GM23338 (cell line): ENCODE measurements around the gene PHYHD1. TPM values are rescaled to one million over a fixed set of nuclear protein-coding genes. Genes with fewer than 3 reads are reported as not detected.
"Not testable (repeated sequence)": the region's sequence is repeated elsewhere in the genome, so short reads cannot be mapped to it uniquely, and the experiment has no call there.

ENCODE experiments used
- ATAC-seq: fragments of 200-7000 bp; cut with Tn5 transposase; 3 replicates; pipeline ENCODE4 v1.9.1; 2020
- DNase-seq: peaks from one replicate; pipeline ENCODE4 v3.0.0-alpha.2; 2015; ENCODE audit warnings: low spot score
- H2AFZ ChIP-seq: fragments of 200-600 bp; sonication (generic); 2 replicates; pipeline ENCODE4 v1.8.0; 2016; ENCODE audit warnings: antibody characterized with exemption, mild to moderate bottlenecking, moderate library complexity
- H3F3A ChIP-seq: fragments of 200-600 bp; sonication (generic); replicated peaks from 2 replicates; pipeline ENCODE4 v1.8.0; 2017; ENCODE audit warnings: antibody characterized with exemption, mixed run types, low read depth
- H3K27ac ChIP-seq: fragments of 200-600 bp; sonication (generic); 2 replicates; pipeline ENCODE4 v1.6.1; 2016; ENCODE audit warnings: low read depth
- H3K27me3 ChIP-seq: fragments of 200-600 bp; sonication (generic); 2 replicates; pipeline ENCODE4 v1.8.0; 2016; ENCODE audit warnings: mild to moderate bottlenecking, mixed run types, moderate library complexity; ENCODE audit not compliant: insufficient read depth
- H3K36me3 ChIP-seq: fragments of 200-600 bp; sonication (generic); 2 replicates; pipeline ENCODE4 v1.8.0; 2016; ENCODE audit warnings: mild to moderate bottlenecking; ENCODE audit not compliant: insufficient read depth
- H3K4me1 ChIP-seq: fragments of 200-600 bp; sonication (generic); 2 replicates; pipeline ENCODE4 v1.8.0; 2016; ENCODE audit warnings: mild to moderate bottlenecking, moderate library complexity; ENCODE audit not compliant: insufficient read depth
- H3K4me2 ChIP-seq: fragments of 200-600 bp; sonication (generic); 2 replicates; pipeline ENCODE4 v1.7.1; 2017; ENCODE audit warnings: mixed run types
- H3K4me3 ChIP-seq: fragments of 200-600 bp; sonication (generic); 2 replicates; pipeline ENCODE4 v1.6.1; 2016; ENCODE audit warnings: mixed run types
- H3K79me2 ChIP-seq: fragments of 200-600 bp; sonication (generic); replicated peaks from 2 replicates; pipeline ENCODE4 v1.8.0; 2017; ENCODE audit warnings: mild to moderate bottlenecking; ENCODE audit not compliant: insufficient read depth
- H3K9me2 ChIP-seq: fragments of 200-600 bp; sonication (generic); 2 replicates; pipeline ENCODE4 v1.8.0; 2017; ENCODE audit not compliant: insufficient read depth
- H4K20me1 ChIP-seq: fragments of 200-600 bp; sonication (generic); replicated peaks from 2 replicates; pipeline ENCODE4 v1.8.0; 2017; ENCODE audit warnings: mild to moderate bottlenecking; ENCODE audit not compliant: insufficient read depth
- H3K27ac Mint-ChIP-seq: 2 replicates; pipeline ENCODE4 v1.8.0; 2020; ENCODE audit warnings: inconsistent platforms, mild to moderate bottlenecking, moderate library complexity, mixed read lengths
- H3K27me3 Mint-ChIP-seq: 3 replicates; pipeline ENCODE4 v1.8.0; 2022; ENCODE audit warnings: low read depth, mild to moderate bottlenecking, moderate library complexity, mixed read lengths, inconsistent platforms; ENCODE audit not compliant: insufficient read depth, poor library complexity
- H3K36me3 Mint-ChIP-seq: 3 replicates; pipeline ENCODE4 v1.8.0; 2021; ENCODE audit warnings: low read depth, mild to moderate bottlenecking, inconsistent platforms, moderate library complexity, mixed read lengths
- H3K4me1 Mint-ChIP-seq: 3 replicates; pipeline ENCODE4 v1.8.0; 2020; ENCODE audit warnings: mild to moderate bottlenecking, inconsistent platforms, mixed read lengths
- H3K4me3 Mint-ChIP-seq: 3 replicates; pipeline ENCODE4 v1.8.0; 2021; ENCODE audit warnings: moderate library complexity, mild to moderate bottlenecking, inconsistent platforms, mixed read lengths
- H3K9me3 Mint-ChIP-seq: 3 replicates; pipeline ENCODE4 v1.8.0; 2020; ENCODE audit warnings: moderate library complexity, mild to moderate bottlenecking, inconsistent platforms, mixed read lengths
- CREB1 ChIP-seq: fragments of 250-450 bp; sonication (Bioruptor Pico); IDR thresholded peaks from 2 replicates; pipeline ENCODE4 v1.5.0; 2020; ENCODE audit warnings: low read depth, mild to moderate bottlenecking, moderate library complexity
- CTCF ChIP-seq, 2 experiments: fragments of 200-600 bp in 1 of 2; sonication (generic) in 1 of 2; conservative IDR thresholded peaks; 2 replicates each; pipeline versions ENCODE4 v1.5.1 to v1.6.1; 2016 to 2017; ENCODE audit warnings: antibody characterized with exemption in 2 of 2, low read depth in 2 of 2, mild to moderate bottlenecking in 2 of 2, moderate library complexity in 1 of 2
- ETS1 ChIP-seq: IDR thresholded peaks from 2 replicates; pipeline ENCODE4 v1.6.1; 2016; ENCODE audit warnings: antibody characterized with exemption
- EZH2phosphoT487 ChIP-seq: fragments of 200-600 bp; sonication (generic); IDR thresholded peaks from one replicate; pipeline ENCODE4 v1.8.1; 2018; ENCODE audit warnings: antibody characterized with exemption; ENCODE audit not compliant: unreplicated experiment
- JUNB ChIP-seq: IDR thresholded peaks from one replicate; pipeline ENCODE4 v1.6.1; 2016; ENCODE audit warnings: antibody characterized with exemption; ENCODE audit not compliant: unreplicated experiment
- NANOG ChIP-seq: IDR thresholded peaks from 2 replicates; pipeline ENCODE4 v1.6.1; 2016; ENCODE audit warnings: antibody characterized with exemption, borderline replicate concordance
- POLR2AphosphoS5 ChIP-seq: IDR thresholded peaks from 2 replicates; pipeline ENCODE4 v1.6.1; 2016; ENCODE audit warnings: antibody characterized with exemption, low read depth
- STAT1 ChIP-seq: IDR thresholded peaks from one replicate; pipeline ENCODE4 v1.6.1; 2016; ENCODE audit warnings: antibody characterized with exemption; ENCODE audit not compliant: unreplicated experiment
- ZNF331 ChIP-seq: fragments of 250-450 bp; sonication (Bioruptor Pico); IDR thresholded peaks from 2 replicates; pipeline ENCODE4 v1.5.0; 2020; ENCODE audit warnings: low read depth, mild to moderate bottlenecking, moderate library complexity
- polyA plus RNA-seq: library from polyadenylated mRNA; unstranded; fragments of >200 nt; fragmentation: Nextera tagmentation; extraction: Ambion mirVana; gene quantifications from 2 replicates; pipeline ENCODE4 v1.2.1, GENCODE V29; 2016
- total RNA-seq: library from RNA; depleted of rRNA; stranded (reverse); fragments of >200 nt; shearing (Covaris generic); gene quantifications from 2 replicates; pipeline ENCODE4 v1.2.3, GENCODE V29; 2014

The PHYHD1 gene
- total and polyA plus RNA-seq, 2 experiments from 2014 or later, result 10.4 to 16.8 TPM

GRCh38 chr9:128947527-128948301 lies 26.9 kb downstream of the PHYHD1 start, which contains the start of the genes DOLK and NUP188:
DOLK (minus strand) TSS chr9:128947603; CDS start chr9:128947303, 300 bp downstream.
NUP188 (plus strand) TSS chr9:128947699; CDS start chr9:128947720, 21 bp downstream.
- H3K4me1 ChIP-seq, result no peaks in the 10 kb centered on the region; the same call in 1 of the 2 replicates
- H3F3A ChIP-seq, result 0 out of 2 replicates have a peak, but pooled peaks cover 6% of the 10 kb centered on the region
- H3K9me2 ChIP-seq, result no peaks in the 10 kb centered on the region
- peaks cover 35% of the 10 kb centered on the region for H3K79me2 ChIP-seq
- Mint-ChIP-seq H3K4me3 (peak within 1 kb of the TSS; percentile 93), H3K27ac (peak within 1 kb of the TSS; percentile 98), H3K36me3 (peaks cover 46% of the 10 kb centered on the region), H3K4me1 (peaks cover 18% of the 10 kb centered on the region), H3K27me3 (peaks cover 11% of the 10 kb centered on the region), H3K9me3 (no peaks in the 10 kb centered on the region)
- H3K4me2 ChIP-seq, result peak within 1 kb of the TSS; percentile 99
- peak within 1 kb of the TSS; percentile 72; the same call in 1 of the 2 replicates for H3K27ac ChIP-seq
- peak within 1 kb of the TSS; percentile 99 for H3K4me3 ChIP-seq
- H3K27me3 ChIP-seq, result no peaks in the 10 kb centered on the region
- ATAC-seq (peak; percentile 88), DNase-seq (peak; percentile 97)
- TF ChIP-seq NANOG, result no peak
- peak; percentile 98 for TF ChIP-seq POLR2AphosphoS5
- 0 out of 2 replicates have a peak, but pooled peaks have one; percentile 12 for TF ChIP-seq ETS1
- TF ChIP-seq CREB1 (CRISPR knock-in tag), result peak; percentile 89
- H4K20me1 ChIP-seq, result no peaks in the 10 kb centered on the region; the same call in none of the 2 replicates
- peaks cover 18% of the 10 kb centered on the region; the same call in 1 of the 2 replicates for H3K36me3 ChIP-seq
- H2AFZ ChIP-seq, result peak within 1 kb of the TSS; percentile 99

GRCh38 chr9:128961403-128961802 lies 40.6 kb downstream of the PHYHD1 start:
- H3K4me3 Mint-ChIP-seq, H3K4me1 Mint-ChIP-seq, H3F3A ChIP-seq, DNase-seq, H3K4me1 ChIP-seq, H3K27ac ChIP-seq, H4K20me1 ChIP-seq, H2AFZ ChIP-seq, H3K27ac Mint-ChIP-seq, H3K27me3 Mint-ChIP-seq, H3K27me3 ChIP-seq, H3K79me2 ChIP-seq, H3K4me2 ChIP-seq, H3K9me2 ChIP-seq, ATAC-seq, H3K4me3 ChIP-seq, H3K9me3 Mint-ChIP-seq: not testable (repeated sequence)
- H3K36me3 Mint-ChIP-seq, result peaks cover 63% of the 10 kb centered on the region
- H3K36me3 ChIP-seq, result peaks cover 44% of the 10 kb centered on the region

- peaks cover 7% of the 10 kb centered on the region; the same call in 1 of the 2 replicates for H3F3A ChIP-seq
- H3K27ac ChIP-seq, result no peak overlapping the region
- no peak overlapping the region for H2AFZ ChIP-seq
- H3K4me2 ChIP-seq, result no peak overlapping the region
- H3K27me3 ChIP-seq, result no peaks in the 10 kb centered on the region
- H3K79me2 ChIP-seq, result no peaks in the 10 kb centered on the region
- H3K9me3 Mint-ChIP-seq, result no peaks in the 10 kb centered on the region
- ATAC-seq (no peak), DNase-seq (no peak)
- no peaks in the 10 kb centered on the region for H3K9me2 ChIP-seq
- no peak overlapping the region for H3K4me3 Mint-ChIP-seq
- H3K27ac Mint-ChIP-seq, result no peak overlapping the region
- H3K36me3 ChIP-seq, result peaks cover 57% of the 10 kb centered on the region
- H3K27me3 Mint-ChIP-seq, result peaks cover 1% of the 10 kb centered on the region
- H3K4me1 ChIP-seq, result no peaks in the 10 kb centered on the region
- H3K4me1 Mint-ChIP-seq, result no peaks in the 10 kb centered on the region
- no peak overlapping the region for H3K4me3 ChIP-seq
- H4K20me1 ChIP-seq, result no peaks in the 10 kb centered on the region; the same call in none of the 2 replicates
- H3K36me3 Mint-ChIP-seq, result peaks cover 59% of the 10 kb centered on the region
- TF ChIP-seq JUNB (no peak), CTCF (conservative IDR thresholded peaks at IDR 0.05; ENCODE audit: low read depth in 2 of 2) (no peak), ZNF331 (CRISPR knock-in tag) (no peak), STAT1 (no peak), POLR2AphosphoS5 (no peak), CREB1 (CRISPR knock-in tag) (no peak), EZH2phosphoT487 (no peak), NANOG (no peak)
Observed at GRCh38 chr9:128969491-128969890, 48.7 kb downstream of the PHYHD1 start.
